ENCODE data around the gene CST6. TPM values are rescaled to one million over a fixed set of nuclear protein-coding genes. Genes with fewer than 3 reads are reported as not detected.
"Not testable (repeated sequence)": the region's sequence is repeated elsewhere in the genome, so short reads cannot be mapped to it uniquely, and the experiment has no call there.

CST6 gene
- total RNA-seq, 1 donor from 2014 or later, result not detected

- Mint-ChIP-seq H3K27ac (ENCODE audit: unreplicated experiment) (no peak overlapping the region), H3K36me3 (ENCODE audit: low read depth) (peaks cover 2% of the 10 kb centered on the region), H3K27me3 (ENCODE audit: low read depth) (no peaks in the 10 kb centered on the region), H3K4me1 (peaks cover under 1% of the 10 kb centered on the region), H3K4me3 (peak overlapping the region; percentile 60), H3K9me3 (no peaks in the 10 kb centered on the region)
- DNase-seq (ENCODE audit: low read depth, low spot score), result no peak
- TF ChIP-seq CTCF (conservative IDR thresholded peaks at IDR 0.05), result no peak
Measured at GRCh38 chr11:66008468-66009101, 3.2 kb upstream of the CST6 start.

GRCh38 chr11:66010036-66010435, 1.8 kb upstream of the CST6 start:
- not testable (repeated sequence) for H3K4me1 Mint-ChIP-seq; H3K36me3 Mint-ChIP-seq (ENCODE audit: low read depth); H3K9me3 Mint-ChIP-seq; DNase-seq (ENCODE audit: low read depth, low spot score); H3K4me3 Mint-ChIP-seq; H3K27me3 Mint-ChIP-seq (ENCODE audit: low read depth); H3K27ac Mint-ChIP-seq (ENCODE audit: unreplicated experiment)

- DNase-seq (ENCODE audit: low read depth, low spot score), result no peak
Measured at GRCh38 chr11:66011239-66011784, 496 bp upstream of the CST6 start.

GRCh38 chr11:66012371-66012945, 650 bp downstream of the CST6 start:
- Mint-ChIP-seq H3K27ac (ENCODE audit: unreplicated experiment) (no peak overlapping the region), H3K27me3 (ENCODE audit: low read depth) (no peaks in the 10 kb centered on the region), H3K4me3 (no peak overlapping the region), H3K4me1 (no peaks in the 10 kb centered on the region), H3K36me3 (ENCODE audit: low read depth) (no peaks in the 10 kb centered on the region), H3K9me3 (no peaks in the 10 kb centered on the region)
- no peak for DNase-seq (ENCODE audit: low read depth, low spot score)
- TF ChIP-seq CTCF (conservative IDR thresholded peaks at IDR 0.05), result no peak

More at GRCh38 chr11:66011239-66011784, 496 bp upstream of the CST6 start:
- no peaks in the 10 kb centered on the region for H3K9me3 Mint-ChIP-seq
- no peaks in the 10 kb centered on the region for H3K27me3 Mint-ChIP-seq (ENCODE audit: low read depth)
- H3K4me1 Mint-ChIP-seq, result no peaks in the 10 kb centered on the region
- H3K36me3 Mint-ChIP-seq (ENCODE audit: low read depth), result no peaks in the 10 kb centered on the region
- TF ChIP-seq CTCF (conservative IDR thresholded peaks at IDR 0.05), result no peak
- no peak overlapping the region for H3K27ac Mint-ChIP-seq (ENCODE audit: unreplicated experiment)
- no peak overlapping the region for H3K4me3 Mint-ChIP-seq

- H3K27me3 Mint-ChIP-seq (ENCODE audit: low read depth), result no peaks in the 10 kb centered on the region
- H3K4me1 Mint-ChIP-seq, result no peaks in the 10 kb centered on the region
- TF ChIP-seq CTCF (conservative IDR thresholded peaks at IDR 0.05), result no peak
- no peak for DNase-seq (ENCODE audit: low read depth, low spot score)
- no peaks in the 10 kb centered on the region for H3K9me3 Mint-ChIP-seq
- no peak overlapping the region for H3K27ac Mint-ChIP-seq (ENCODE audit: unreplicated experiment)
- no peak overlapping the region for H3K4me3 Mint-ChIP-seq
- no peaks in the 10 kb centered on the region for H3K36me3 Mint-ChIP-seq (ENCODE audit: low read depth)
Measured at GRCh38 chr11:66012946-66013761, 1.3 kb downstream of the CST6 start.
